Panc1 (cell line): Measurements from ENCODE around the gene JDP2. TPM values are rescaled to one million over a fixed set of nuclear protein-coding genes. Genes with fewer than 3 reads are reported as not detected.

Source experiments
- ATAC-seq: fragments of 200-7000 bp; cut with Tn5 transposase; 2 replicates; pipeline ENCODE4 v1.9.1; 2020; ENCODE audit warnings: mild to moderate bottlenecking, moderate library complexity
- BruUV-seq: library from RNA; stranded (reverse); fragments of 400-500 nt; replicated peaks from 2 replicates; lab custom pipeline; 2021; lab: Mats Ljungman, UMichigan
- CTCF ChIA-PET: fragments of 300-600 bp; sonication (Branson Sonifier 250); formaldehyde crosslinking; loops from one replicate; lab custom pipeline; 2022; ENCODE audit warnings: antibody characterized with exemption; lab: Charles Lee
- POLR2A ChIA-PET: fragments of 300-600 bp; sonication (Branson Sonifier 250); formaldehyde crosslinking; loops from one replicate; lab custom pipeline; 2022; ENCODE audit warnings: antibody characterized with exemption; lab: Charles Lee
- DNase-seq: peaks from one replicate; pipeline ENCODE4 v3.0.0-alpha.2; 2010; ENCODE audit warnings: low read depth, low spot score
- H3K27ac ChIP-seq: 2 replicates; pipeline ENCODE4 v1.5.1; 2011; ENCODE audit warnings: mild to moderate bottlenecking, low read length, inconsistent platforms
- H3K27me3 ChIP-seq: fragments of 200-500 bp; sonication (Bioruptor generic); 2 replicates; pipeline ENCODE4 v1.6.0; 2014; ENCODE audit warnings: low read length, inconsistent platforms; ENCODE audit not compliant: control insufficient read depth, insufficient read depth
- H3K36me3 ChIP-seq: fragments of 200-500 bp; sonication (Bioruptor generic); 2 replicates; pipeline ENCODE4 v1.5.1; 2014; ENCODE audit warnings: inconsistent platforms, mild to moderate bottlenecking, low read length, moderate library complexity; ENCODE audit not compliant: control insufficient read depth, insufficient read depth
- H3K4me1 ChIP-seq: 2 replicates; pipeline ENCODE4 v1.5.1; 2011; ENCODE audit warnings: inconsistent platforms, mild to moderate bottlenecking, low read length, moderate library complexity; ENCODE audit not compliant: control insufficient read depth, insufficient read depth
- H3K4me3 ChIP-seq, 2 experiments: 2 replicates each; pipeline ENCODE4 v1.5.1; 2011 to 2012; ENCODE audit warnings: low read depth in 2 of 2, low read length in 2 of 2, mild to moderate bottlenecking in 2 of 2, inconsistent platforms in 1 of 2, moderate library complexity in 1 of 2
- H3K9me3 ChIP-seq: fragments of 200-500 bp; sonication (Bioruptor generic); 2 replicates; pipeline ENCODE4 v1.5.1; 2014; ENCODE audit warnings: low read depth, mild to moderate bottlenecking, inconsistent platforms, low read length, moderate library complexity; ENCODE audit not compliant: control insufficient read depth, insufficient read depth
- POLR2AphosphoS5 ChIP-seq: IDR thresholded peaks from 2 replicates; pipeline ENCODE4 v1.6.1; 2012; ENCODE audit warnings: mild to moderate bottlenecking, low read depth, low read length, moderate library complexity
- SIN3A ChIP-seq: IDR thresholded peaks from 2 replicates; pipeline ENCODE4 v1.6.1; 2012; ENCODE audit warnings: low read depth, mild to moderate bottlenecking, low read length, moderate library complexity, borderline replicate concordance; ENCODE audit not compliant: insufficient read depth
- TCF7L2 ChIP-seq: IDR thresholded peaks from 2 replicates; pipeline ENCODE4 v1.6.1; 2011; ENCODE audit warnings: mild to moderate bottlenecking, low read depth, low read length, inconsistent platforms
- in situ Hi-C: cut with HindIII; loops from 2 replicates; pipeline ENCODE4 v1.10.0; 2016; ENCODE audit warnings: low sequenced_read_pairs, low pct_unique_long_range_greater_than_20kb
- intact Hi-C: fragments of 100-400 bp; cut with micrococcal nuclease; formaldehyde crosslinking; loops from one replicate; pipeline ENCODE4 v1.10.0; 2022; ENCODE audit not compliant: unreplicated experiment
- total RNA-seq: library from RNA; stranded (reverse); gene quantifications from one replicate; pipeline ENCODE4 v1.2.1, GENCODE V29; 2021; ENCODE audit not compliant: unreplicated experiment
- TF ChIP-seq, protein P1 (sequence below): fragments of 450-650 bp; IDR thresholded peaks from 2 replicates; pipeline ENCODE4 v1.5.1; 2017; ENCODE audit warnings: mild to moderate bottlenecking
- TF ChIP-seq, protein P2 (sequence below), 2 experiments: IDR thresholded peaks; 2 replicates each; pipeline ENCODE4 v1.6.1; 2011 to 2012; ENCODE audit warnings: low read depth in 2 of 2, control low read depth in 1 of 2, low read length in 1 of 2, mild to moderate bottlenecking in 1 of 2, moderate library complexity in 1 of 2; ENCODE audit not compliant: insufficient read depth in 1 of 2

The JDP2 gene
- total RNA-seq, 1 experiment from 2014 or later = 17.5 TPM

DNA sequence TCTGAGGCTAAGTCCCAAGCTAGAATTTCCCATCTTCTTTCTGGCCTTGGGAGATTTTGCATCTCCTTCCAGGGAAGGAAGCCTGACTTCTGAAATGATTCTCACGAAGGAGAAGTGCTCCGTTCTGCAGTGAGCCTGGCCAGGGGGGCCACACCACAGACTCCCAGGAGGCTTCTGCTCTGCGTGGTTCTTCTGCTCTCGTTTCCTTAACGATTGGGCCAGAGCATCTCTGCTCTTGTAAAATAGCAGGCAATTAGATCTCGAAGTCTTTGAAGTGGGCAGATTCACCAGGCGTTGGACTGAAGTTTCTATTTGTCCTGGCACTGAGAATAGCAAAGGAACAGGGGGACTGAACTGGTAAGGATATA lies 87.8 kb downstream of the JDP2 start:
- ATAC-seq = no peak
- ChIA-PET CTCF (interaction anchor here (0.6 kb wide), 1 partner anchor 17 kb away, joined by 5 read pairs; no protein-coding TSS in a partner anchor), POLR2A (no interaction called here)
- H3K36me3 ChIP-seq = no peaks in the 10 kb centered on the region
- no peak for DNase-seq
- BruUV-seq = no TSS peak
- no peaks in the 10 kb centered on the region for H3K4me1 ChIP-seq
- no peak overlapping the region; a peak in 1 of 4 replicates for H3K4me3 ChIP-seq
- H3K27ac ChIP-seq = no peak overlapping the region
- in situ Hi-C loops = no loop called here
- no peaks in the 10 kb centered on the region for H3K27me3 ChIP-seq
- no peaks in the 10 kb centered on the region for H3K9me3 ChIP-seq
- intact Hi-C loops = no loop called here
- TF ChIP-seq TCF7L2 (no peak), POLR2AphosphoS5 (no peak), SIN3A (no peak)
- TF ChIP-seq, protein P1, sequence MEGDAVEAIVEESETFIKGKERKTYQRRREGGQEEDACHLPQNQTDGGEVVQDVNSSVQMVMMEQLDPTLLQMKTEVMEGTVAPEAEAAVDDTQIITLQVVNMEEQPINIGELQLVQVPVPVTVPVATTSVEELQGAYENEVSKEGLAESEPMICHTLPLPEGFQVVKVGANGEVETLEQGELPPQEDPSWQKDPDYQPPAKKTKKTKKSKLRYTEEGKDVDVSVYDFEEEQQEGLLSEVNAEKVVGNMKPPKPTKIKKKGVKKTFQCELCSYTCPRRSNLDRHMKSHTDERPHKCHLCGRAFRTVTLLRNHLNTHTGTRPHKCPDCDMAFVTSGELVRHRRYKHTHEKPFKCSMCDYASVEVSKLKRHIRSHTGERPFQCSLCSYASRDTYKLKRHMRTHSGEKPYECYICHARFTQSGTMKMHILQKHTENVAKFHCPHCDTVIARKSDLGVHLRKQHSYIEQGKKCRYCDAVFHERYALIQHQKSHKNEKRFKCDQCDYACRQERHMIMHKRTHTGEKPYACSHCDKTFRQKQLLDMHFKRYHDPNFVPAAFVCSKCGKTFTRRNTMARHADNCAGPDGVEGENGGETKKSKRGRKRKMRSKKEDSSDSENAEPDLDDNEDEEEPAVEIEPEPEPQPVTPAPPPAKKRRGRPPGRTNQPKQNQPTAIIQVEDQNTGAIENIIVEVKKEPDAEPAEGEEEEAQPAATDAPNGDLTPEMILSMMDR = no peak
- TF ChIP-seq, protein P2, sequence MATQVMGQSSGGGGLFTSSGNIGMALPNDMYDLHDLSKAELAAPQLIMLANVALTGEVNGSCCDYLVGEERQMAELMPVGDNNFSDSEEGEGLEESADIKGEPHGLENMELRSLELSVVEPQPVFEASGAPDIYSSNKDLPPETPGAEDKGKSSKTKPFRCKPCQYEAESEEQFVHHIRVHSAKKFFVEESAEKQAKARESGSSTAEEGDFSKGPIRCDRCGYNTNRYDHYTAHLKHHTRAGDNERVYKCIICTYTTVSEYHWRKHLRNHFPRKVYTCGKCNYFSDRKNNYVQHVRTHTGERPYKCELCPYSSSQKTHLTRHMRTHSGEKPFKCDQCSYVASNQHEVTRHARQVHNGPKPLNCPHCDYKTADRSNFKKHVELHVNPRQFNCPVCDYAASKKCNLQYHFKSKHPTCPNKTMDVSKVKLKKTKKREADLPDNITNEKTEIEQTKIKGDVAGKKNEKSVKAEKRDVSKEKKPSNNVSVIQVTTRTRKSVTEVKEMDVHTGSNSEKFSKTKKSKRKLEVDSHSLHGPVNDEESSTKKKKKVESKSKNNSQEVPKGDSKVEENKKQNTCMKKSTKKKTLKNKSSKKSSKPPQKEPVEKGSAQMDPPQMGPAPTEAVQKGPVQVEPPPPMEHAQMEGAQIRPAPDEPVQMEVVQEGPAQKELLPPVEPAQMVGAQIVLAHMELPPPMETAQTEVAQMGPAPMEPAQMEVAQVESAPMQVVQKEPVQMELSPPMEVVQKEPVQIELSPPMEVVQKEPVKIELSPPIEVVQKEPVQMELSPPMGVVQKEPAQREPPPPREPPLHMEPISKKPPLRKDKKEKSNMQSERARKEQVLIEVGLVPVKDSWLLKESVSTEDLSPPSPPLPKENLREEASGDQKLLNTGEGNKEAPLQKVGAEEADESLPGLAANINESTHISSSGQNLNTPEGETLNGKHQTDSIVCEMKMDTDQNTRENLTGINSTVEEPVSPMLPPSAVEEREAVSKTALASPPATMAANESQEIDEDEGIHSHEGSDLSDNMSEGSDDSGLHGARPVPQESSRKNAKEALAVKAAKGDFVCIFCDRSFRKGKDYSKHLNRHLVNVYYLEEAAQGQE (IDR thresholded peaks at IDR 0.05; ENCODE audit: insufficient read depth in 1 of 2, low read depth in 2 of 2, low read length in 1 of 2) = no peak

DNA sequence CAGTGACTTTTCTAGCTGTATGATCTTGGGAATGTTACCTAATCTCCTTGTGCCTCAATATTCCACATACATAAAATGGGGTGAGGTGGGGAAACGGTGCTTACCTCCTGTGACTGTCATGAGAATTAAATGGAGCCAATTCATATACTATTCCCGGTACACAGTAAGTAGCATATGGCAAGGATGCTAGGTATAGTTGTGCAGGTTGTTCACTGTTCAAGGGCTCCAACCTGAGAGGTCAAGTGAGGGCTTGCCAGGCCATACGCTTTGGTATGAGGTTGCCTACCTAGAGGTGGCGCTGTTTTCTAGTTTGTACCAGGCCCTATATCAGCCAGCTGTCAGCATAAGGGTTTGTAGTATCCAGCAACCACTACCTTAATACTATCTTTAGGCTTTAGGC lies 90.8 kb downstream of the JDP2 start:
- ATAC-seq = peak; percentile 51; the same call in 1 of the 2 replicates
- H3K4me1 ChIP-seq = no peaks in the 10 kb centered on the region
- H3K27ac ChIP-seq = no peak overlapping the region
- no peak overlapping the region for H3K4me3 ChIP-seq
- POLR2A ChIA-PET = interaction anchor here (0.7 kb wide), 1 partner anchor 517 kb away, joined by 3 read pairs; no protein-coding TSS in a partner anchor
- no peaks in the 10 kb centered on the region for H3K36me3 ChIP-seq
- no TSS peak for BruUV-seq
- CTCF ChIA-PET = interaction anchor here (0.8 kb wide), 1 partner anchor 131 kb away, joined by 10 read pairs; no protein-coding TSS in a partner anchor
- peak; percentile 32 for DNase-seq
- in situ Hi-C loops = no loop called here
- H3K27me3 ChIP-seq = no peaks in the 10 kb centered on the region
- H3K9me3 ChIP-seq = no peaks in the 10 kb centered on the region
- intact Hi-C loops = no loop called here
- TF ChIP-seq SIN3A = no peak
- no peak for TF ChIP-seq POLR2AphosphoS5
- TF ChIP-seq, protein P1 = peak; percentile 41
- no peak for TF ChIP-seq TCF7L2
- TF ChIP-seq, protein P2 (IDR thresholded peaks at IDR 0.05; ENCODE audit: insufficient read depth in 1 of 2, low read depth in 2 of 2, low read length in 1 of 2) = no peak
